ACHN (cell line): ENCODE data around the gene SNX17.
"Not testable (repeated sequence)": the region's sequence is repeated elsewhere in the genome, so short reads cannot be mapped to it uniquely, and the experiment has no call there.

Experiments used
- DNase-seq: peaks from one replicate; pipeline ENCODE4 v3.0.0-alpha.2; 2015
- in situ Hi-C: cut with HindIII; loops from 2 replicates; pipeline ENCODE4 v1.10.0; 2017; ENCODE audit warnings: low sequenced_read_pairs, low pct_ligation_motif_present, low pct_unique_long_range_greater_than_20kb

The SNX17 gene, protein sequence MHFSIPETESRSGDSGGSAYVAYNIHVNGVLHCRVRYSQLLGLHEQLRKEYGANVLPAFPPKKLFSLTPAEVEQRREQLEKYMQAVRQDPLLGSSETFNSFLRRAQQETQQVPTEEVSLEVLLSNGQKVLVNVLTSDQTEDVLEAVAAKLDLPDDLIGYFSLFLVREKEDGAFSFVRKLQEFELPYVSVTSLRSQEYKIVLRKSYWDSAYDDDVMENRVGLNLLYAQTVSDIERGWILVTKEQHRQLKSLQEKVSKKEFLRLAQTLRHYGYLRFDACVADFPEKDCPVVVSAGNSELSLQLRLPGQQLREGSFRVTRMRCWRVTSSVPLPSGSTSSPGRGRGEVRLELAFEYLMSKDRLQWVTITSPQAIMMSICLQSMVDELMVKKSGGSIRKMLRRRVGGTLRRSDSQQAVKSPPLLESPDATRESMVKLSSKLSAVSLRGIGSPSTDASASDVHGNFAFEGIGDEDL

DNA sequence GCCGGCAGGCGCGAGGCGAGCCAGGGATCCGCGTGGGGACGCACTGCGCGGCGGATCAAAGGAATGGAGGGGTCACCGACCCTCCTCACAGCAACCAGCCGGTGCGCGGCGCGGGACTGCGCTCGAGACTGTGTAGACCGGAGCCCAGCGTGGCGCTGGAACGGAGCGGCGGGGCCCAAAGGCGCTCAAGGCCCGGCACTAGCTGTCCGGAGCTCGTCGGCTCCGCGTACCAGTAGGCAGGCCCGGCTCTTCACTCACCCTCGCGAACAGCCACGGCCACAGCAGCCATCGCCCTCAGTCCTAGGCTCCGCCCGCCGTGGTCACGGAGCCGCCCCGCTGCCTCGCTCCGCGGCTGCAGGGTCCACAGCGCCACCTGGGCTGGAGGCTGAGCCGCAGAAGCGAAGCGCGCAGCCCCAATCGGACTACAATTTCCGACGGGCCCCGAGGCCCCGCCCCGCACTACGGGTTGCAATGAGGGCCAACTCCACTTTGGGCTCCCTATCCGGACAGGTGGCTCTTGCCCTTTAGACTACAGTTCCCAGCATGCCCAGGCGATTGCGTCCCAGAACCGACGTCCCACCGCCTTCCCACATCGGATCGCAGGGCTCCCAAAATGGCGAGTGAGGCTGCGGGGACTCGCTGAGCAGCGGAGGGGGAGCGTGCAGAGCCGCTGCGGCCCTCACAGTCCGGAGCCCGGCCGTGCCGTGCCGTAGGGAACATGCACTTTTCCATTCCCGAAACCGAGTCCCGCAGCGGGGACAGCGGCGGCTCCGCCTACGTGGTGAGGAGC is at the start of gene SNX17, which contains the start of gene EIF2B4:
Gene SNX17 (plus strand): TSS at position 591 of the 790 bp plus-strand sequence. CDS start 128 bp downstream, at position 719.
Gene EIF2B4 (minus strand): TSS at position 313 of the 790 bp plus-strand sequence. CDS start 24 bp downstream, at position 289.
- DNase-seq: peak; percentile 99
- in situ Hi-C loops: no loop called here

DNA sequence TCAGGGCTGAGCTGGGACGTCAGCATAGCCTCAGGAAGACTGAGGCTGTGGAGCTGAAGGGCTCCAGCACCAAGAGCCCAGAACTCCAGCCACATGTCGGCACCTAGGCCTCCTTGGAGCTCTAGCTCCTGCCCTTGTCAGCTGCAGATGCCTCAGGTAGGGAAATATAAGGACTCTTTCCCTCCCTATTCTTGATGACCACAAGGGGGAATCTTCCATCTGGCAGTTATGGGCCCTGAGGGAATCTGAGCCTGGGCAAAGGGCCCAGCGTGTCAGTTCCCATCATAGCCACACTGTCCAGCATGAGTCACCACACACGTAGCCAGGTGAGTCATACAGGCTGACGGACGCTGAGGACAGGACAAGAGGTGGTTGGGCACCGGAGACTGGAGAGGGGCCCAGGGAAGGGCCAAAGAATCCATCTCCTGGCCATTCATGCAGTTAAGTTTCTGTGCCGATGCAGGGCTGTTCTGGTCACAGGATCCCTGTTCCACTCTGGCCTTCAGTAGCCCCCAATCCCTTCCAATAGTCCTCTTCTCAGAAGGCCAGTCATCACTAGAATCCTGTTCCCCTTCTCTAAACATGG is 49.4 kb upstream of the SNX17 start:
- peak; percentile 99 for DNase-seq
- in situ Hi-C loops: no loop called here

DNA sequence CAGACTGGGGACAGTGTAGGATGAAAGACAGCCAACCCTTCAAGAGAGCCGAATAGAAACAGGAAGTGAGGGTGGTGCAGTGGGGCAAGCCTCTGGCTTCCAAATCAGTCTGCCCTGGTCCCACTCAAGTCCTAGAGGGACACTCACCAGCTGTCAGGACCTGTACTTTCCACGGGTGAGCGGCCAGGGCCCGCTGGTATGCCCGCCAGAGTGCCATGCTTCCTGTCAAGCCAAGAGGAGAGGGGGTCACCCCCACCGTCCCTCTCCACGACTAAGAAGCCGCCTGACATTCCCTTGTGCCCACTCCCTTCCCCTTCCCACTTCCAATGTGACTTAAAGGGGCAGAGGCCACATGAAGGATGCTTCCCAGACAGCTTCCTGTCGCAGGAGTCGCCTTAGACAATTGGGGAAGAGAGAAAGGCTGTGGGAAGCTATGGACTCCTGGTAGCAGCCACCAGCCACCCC is 48.1 kb upstream of the SNX17 start:
- peak; percentile 39 for DNase-seq
- in situ Hi-C loops: no loop called here

DNA sequence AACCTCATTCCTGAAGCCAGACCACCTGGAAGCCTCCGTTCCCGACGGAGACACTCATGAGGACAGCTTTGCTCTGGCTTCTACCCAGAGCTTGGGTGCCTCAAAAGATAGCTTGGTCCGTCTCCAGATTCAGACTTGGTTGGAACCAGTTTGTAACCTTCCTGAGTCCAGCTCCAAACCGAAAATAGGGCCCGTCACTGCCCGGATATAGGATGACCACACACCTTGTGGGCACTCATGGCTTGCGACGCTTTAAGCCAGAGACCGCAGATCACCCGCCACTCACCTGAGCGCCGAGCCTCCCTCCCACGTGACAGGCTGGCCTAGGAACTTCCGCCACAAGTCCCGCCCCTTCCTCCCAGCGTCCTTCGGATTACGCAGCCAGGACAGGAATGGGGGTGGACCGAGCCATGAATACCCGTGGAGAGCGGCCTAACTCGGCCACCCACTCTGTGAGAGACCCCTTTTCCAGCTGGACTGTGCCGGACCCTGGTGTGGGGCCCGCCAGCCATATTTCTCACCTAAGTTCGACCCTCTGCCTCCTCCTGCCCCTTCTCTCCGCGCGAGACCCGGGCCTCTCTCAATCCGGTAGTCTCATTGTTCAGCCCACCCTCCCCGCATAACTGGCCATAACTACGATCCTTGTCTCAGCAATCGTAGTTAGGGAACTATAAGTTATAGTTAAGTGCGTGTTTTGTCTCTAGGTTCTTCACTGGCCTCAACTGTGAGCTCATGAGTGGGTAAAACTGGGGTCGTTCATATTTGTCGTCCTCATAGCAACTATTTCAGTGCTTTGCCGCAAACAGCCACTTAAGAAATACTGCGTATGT is 47.4 kb upstream of the SNX17 start, which contains the start of gene MPV17:
Gene MPV17 (minus strand): TSS at position 332 of the 830 bp plus-strand sequence. CDS start 580 bp downstream, outside the sequence.
- DNase-seq: peak; percentile 95
- in situ Hi-C loops: no loop called here

DNA sequence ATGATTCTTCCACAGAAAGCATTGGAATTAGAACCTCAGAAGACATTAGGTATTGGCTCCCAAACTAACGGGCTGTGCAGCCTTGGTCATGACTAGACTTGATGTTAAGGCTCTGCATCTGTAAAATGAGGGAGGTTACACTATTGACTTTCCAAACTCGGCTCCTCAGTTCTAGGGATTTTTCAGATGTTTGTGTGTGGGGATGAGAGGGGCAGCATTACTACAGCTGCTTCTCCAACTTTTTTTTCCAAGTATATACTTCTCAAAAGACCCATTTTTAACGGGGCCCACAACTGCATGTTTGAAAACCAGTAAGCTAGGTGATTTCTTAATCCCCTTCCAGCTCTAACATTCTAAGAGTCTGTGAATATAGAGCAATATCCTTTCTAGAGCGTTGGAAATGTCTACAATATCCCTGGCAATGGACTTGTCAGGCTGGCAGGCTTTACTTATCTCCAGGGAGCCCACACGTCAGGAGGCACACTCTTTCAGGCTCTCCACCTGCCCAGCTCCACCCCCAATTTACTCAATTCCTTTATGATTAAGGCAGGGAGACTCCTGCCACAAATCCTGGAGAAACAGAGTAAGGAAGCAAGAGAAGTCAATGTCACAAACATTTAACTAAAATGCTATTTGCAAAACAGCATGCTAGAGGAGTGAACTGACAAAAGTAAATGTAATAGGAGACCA is 46.7 kb upstream of the SNX17 start:
- no peak for DNase-seq
- in situ Hi-C loops: no loop called here

DNA sequence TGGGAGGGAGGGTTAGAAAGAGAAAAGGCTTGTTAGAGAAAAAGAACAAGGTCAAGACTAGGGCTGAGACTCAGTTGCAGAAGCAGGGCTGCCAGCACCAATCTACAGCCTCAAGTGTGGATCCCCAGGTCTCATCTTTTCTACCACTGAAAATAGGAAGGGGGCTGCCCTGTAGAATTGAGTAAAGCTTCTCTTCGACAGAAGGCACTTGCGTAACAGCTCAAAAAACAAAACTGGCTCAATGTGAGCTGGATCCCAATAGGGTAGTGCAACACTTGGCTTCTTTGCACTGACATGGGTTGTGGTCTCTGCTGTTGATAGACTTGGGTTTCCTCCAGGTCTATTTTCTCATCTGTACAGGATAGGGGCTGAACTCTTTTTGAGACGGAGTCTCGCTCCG is 45.7 kb upstream of the SNX17 start:
- no peak for DNase-seq
- in situ Hi-C loops: no loop called here

DNA sequence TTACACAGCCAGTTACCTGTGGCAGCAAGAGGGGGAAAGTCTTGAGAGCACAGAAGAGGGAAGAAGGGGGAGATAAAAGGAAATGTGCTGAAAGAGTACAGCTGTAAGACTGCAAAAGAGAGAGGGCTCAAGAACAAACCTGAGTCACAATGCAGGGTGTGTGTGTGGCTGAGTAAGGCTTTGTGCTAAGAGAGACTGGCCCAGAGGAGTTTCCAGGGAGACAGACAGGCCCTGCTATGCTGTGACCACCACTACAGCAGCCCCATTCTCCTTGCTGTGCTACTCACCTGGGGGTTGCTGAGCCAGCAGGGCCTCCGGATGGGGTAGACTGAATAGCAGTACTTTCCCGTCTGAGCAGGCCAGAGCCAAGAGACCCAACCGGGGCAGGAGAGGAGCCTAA is 35.1 kb upstream of the SNX17 start:
- in situ Hi-C loops: no loop called here
- DNase-seq: no peak

DNA sequence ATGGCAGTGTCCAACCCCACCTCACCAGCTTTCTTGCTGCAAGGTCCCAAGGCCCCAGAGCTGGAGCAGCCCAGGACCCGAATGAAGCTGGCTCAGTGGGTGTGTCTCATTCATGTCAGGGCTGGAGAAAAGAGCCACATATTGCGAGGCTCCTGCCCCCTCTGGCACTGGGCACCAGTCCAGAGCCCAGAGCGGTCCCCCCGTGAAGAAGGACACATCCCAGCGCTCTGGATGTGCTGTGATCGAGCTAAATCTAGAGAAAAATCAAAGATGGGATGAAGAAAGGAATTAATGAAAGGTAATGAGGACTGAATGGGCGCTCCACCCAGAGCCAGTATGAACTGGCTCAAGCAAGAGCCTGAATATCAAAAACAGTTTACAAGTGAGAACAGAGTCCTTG is 34.2 kb upstream of the SNX17 start:
- no peak for DNase-seq
- in situ Hi-C loops: no loop called here

DNA sequence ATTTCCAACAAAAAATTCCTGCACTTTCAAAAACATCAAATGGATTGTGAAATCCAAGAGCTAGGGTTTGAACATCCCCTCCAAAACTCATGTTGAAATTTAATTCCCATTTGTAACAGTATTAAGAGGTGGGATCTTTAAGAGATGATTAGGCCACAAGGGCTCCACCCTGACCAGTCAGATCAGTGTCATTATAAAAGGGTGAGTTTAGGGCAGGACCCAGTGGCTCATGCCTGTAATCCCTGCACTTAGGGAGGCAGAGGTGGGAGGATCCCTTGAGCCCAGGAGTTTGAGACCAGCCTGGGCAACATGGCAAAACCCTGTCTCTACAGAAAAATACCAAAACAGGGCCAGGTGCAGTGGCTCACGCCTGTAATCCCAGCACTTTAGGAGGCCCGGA is 22.8 kb upstream of the SNX17 start:
- in situ Hi-C loops: no loop called here

DNA sequence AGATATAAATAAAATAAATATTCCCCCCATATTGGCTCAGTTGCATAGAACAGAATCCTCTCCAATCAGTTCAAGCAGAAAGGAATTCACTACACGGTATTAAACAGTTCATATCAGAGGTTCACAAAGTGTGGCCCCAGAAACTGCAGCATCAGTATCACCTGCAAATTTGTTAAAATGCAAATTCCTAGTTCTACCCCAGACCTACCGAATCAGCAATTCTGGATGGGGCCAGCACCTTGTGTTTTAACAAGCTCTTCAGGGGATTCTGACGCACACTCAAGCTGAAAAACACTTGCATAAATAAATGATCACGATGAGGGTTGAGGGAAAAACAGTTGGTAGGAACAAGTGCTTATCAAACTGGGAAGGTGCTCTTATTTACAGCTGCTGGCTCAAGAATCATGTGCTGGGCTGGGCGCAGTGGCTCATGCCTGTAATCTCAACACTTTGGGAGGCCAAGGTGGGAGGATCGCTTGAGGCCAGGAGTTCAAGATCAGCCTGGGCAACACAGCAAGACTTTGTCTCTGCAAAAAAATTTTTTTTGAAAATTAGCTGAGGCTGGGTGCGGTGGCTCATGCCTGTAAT is 20.2 kb upstream of the SNX17 start:
- DNase-seq: no peak
- in situ Hi-C loops: no loop called here

More for the DNA sequence above, 22.8 kb upstream of the SNX17 start:
- no peak for DNase-seq

DNA sequence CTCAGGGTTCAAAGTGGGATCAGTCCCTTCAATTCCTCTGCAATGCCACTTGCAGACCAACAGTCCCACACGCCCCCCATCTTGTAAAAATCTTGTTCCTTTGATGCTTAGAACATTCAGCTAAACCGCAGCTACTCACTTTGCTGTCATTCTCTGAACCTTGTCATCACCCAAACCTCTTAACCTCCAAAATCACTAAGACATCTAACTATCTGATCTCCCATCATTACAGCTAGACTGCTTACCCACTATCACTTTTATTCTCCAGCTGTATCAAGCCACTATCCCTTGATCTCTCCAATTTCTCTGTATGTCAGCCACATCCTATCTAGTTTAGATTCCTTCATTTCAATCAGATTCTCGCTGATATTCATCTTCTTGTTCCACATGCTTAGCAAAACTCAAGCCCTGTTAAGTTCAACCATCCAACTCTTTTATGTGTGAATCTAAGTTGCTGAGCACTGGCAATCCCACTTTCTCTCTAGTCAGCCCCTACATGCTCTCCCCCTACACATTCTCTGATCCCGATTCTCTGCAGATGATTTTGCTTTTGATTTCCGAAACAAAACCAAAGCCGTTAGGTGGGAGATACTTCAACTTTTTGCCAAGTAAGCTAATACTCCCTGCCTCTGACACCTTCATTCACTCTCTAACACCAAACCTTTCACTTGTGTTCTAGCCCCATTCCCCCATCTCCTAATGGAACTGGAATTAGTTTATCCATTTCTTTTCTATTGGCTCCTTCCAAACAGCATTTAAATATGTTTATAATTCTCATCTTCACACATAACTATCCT is 18.4 kb upstream of the SNX17 start:
- in situ Hi-C loops: no loop called here
- DNase-seq: no peak

DNA sequence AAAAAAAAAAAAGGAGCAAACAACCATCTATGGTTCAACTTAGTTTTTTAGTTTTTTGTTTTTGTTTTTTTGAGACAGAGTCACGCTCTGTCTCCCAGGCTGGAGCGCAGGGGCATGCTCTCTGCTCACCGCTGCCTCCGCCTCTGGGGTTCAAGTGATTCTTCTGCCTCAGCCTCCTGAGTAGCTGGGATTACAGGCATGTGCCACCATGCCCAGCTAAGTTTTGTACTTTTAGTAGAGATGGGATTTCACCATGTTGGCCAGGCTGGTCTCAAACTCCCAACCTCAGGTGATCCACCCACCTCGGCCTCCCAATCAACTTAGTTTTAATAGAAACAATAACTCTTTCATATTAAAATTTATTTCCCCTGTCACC is 17.0 kb upstream of the SNX17 start:
- DNase-seq, in situ Hi-C loops: not testable (repeated sequence)

DNA sequence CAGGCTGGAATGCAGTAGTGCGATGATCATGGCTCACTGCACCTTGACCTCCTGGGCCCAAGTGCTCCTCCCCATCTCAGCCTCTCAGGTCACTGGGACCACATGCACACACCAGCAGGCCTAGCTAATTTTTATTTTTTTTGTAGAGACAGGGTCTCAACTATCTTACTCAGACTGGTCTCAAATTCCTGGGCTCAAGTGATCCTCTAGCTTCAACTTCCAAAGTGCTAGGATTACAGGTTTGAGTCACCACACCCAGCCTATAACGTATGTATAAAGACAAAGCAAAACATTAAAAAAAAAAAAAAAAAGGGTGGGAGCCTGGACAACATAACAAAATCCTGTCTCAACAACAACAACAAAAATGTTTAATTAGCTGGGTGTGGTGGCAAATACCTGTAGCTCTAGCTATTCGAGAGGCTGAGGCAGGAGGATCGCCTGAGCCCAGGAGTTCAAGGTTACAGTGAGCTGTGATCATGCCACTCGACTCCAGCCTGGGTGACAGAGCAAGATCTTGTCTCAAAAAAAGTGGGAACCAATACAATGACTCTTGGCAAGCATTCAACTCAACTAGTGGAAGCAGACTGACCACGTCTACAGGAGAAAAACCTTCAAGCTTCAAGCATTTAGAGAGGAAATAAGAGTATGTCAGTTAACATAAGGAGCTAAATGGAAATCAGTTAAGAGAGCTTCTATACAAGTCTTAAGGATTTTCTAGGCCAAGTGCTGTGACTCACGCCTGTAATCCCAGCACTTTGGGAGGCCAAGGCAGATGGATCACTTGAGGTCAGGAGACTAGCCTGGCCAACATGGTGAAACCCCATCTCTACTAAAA is 16.4 kb upstream of the SNX17 start:
- in situ Hi-C loops: no loop called here
- DNase-seq: no peak

DNA sequence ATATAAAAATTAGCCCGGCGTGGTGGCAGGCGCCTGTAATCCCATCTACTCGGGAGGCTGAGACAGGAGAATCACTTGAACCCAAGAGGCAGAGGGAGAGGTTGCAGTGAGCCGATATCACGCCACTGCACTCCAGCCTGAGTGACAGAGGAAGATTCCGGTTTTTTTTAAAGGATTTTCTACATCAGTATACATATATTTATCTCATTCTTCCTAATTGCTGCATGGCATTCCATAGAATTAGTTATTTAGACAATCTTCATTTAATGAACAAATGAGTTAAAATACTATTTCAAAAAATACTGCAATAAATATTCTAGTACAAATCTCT is 15.9 kb upstream of the SNX17 start:
- no peak for DNase-seq
- in situ Hi-C loops: no loop called here

DNA sequence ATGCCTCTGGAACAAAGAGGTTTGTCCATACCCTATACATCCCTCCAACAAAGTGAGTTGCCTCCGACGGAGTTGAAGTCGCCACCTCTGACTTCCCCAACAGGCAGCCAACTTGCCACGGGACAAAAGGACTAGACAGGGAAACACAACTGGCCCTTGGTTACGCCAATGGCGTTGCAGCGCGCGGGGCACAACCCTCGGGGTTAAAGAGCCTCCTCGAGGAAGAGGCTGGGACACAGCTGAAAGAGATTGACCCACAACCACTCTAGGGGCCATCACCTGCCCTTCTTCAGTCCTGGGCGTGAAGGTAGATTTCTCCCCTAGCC is 14.4 kb upstream of the SNX17 start:
- DNase-seq: peak; percentile 77
- in situ Hi-C loops: no loop called here
